Thymus (tissue), 11 donors: ENCODE results near the gene RETREG1. TPM values are rescaled to one million over a fixed set of nuclear protein-coding genes. Genes with fewer than 3 reads are reported as not detected.

ENCODE experiments used
- DNase-seq, 9 donors: peaks; one replicate each; pipeline ENCODE4 v3.0.0-alpha.2; 2013; ENCODE audit warnings: low spot score in 9 of 9, low read depth in 6 of 9, missing footprints in 1 of 9
- H3K27ac ChIP-seq, 2 donors: one replicate each; pipeline ENCODE4 v1.5.1; 2013; ENCODE audit warnings: control low read depth in 1 of 2, low read depth in 1 of 2, low read length in 1 of 2, mild to moderate bottlenecking in 1 of 2, moderate library complexity in 1 of 2
- H3K27me3 ChIP-seq, 2 donors: one replicate each; pipeline ENCODE4 v1.5.1; 2013; ENCODE audit warnings: low read length in 1 of 2; ENCODE audit not compliant: control insufficient read depth in 2 of 2, insufficient read depth in 1 of 2
- H3K36me3 ChIP-seq, 2 donors: one replicate each; pipeline ENCODE4 v1.5.1; 2013; ENCODE audit warnings: low read length in 1 of 2, mild to moderate bottlenecking in 1 of 2, moderate library complexity in 1 of 2; ENCODE audit not compliant: control insufficient read depth in 2 of 2, insufficient read depth in 2 of 2
- H3K4me1 ChIP-seq, 2 donors: one replicate each; pipeline ENCODE4 v1.5.1; 2013; ENCODE audit warnings: low read length in 2 of 2; ENCODE audit not compliant: control insufficient read depth in 2 of 2, insufficient read depth in 2 of 2
- H3K4me3 ChIP-seq, 2 donors: one replicate each; pipeline ENCODE4 v1.5.1; 2013; ENCODE audit warnings: low read length in 2 of 2, control low read depth in 1 of 2, mild to moderate bottlenecking in 1 of 2
- H3K9me3 ChIP-seq, 2 donors: one replicate each; pipeline ENCODE4 v1.5.1; 2013; ENCODE audit warnings: low read length in 1 of 2, mild to moderate bottlenecking in 1 of 2; ENCODE audit not compliant: control insufficient read depth in 2 of 2, insufficient read depth in 1 of 2
- WGBS: extraction: QIAGEN DNeasy Blood & Tissue Kit; methylation state at CpG from one replicate; pipeline ENCODE4 v1.1.7; 2013; 5-methylcytosine and 5-hydroxymethylcytosine counted together
- polyA plus RNA-seq: library from polyadenylated mRNA; stranded (reverse); fragments of 200-250 nt; gene quantifications from one replicate; pipeline ENCODE4 v1.2.3, GENCODE V29; 2013
- total RNA-seq: library from RNA; stranded (reverse); fragments of 120-200 nt; gene quantifications from one replicate; pipeline ENCODE4 v1.2.4, GENCODE V29; 2013
- donor health status: healthy.

The RETREG1 gene
- total and polyA plus RNA-seq, 2 donors: 34.1 to 37.7 TPM

DNA sequence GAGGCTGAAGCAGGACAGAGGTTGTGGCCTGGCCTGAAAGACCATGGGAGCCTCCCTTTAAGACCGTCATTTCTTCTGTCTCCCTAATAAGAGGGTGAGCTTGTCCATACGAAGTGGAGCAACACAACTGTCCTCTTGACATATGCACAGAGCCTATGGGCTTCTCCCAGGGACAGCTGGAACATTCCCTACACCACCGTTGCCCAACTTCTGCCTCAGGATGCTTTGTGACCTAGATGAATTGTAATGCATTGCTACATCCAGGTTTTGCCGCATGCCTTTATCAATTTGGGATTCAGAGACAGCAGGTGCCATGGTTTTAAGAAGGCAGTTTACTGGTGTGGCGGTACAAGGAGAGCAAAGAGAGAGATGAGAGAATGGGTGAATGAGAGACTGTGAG, 116.8 kb downstream of the RETREG1 start:
- Histone ChIP-seq H3K4me3 (no peak overlapping the region), H3K4me1 (no peaks in the 10 kb centered on the region), H3K9me3 (peaks cover 2 to 9% of the 10 kb centered on the region in 2 donors), H3K36me3 (no peaks in the 10 kb centered on the region), H3K27ac (no peak overlapping the region), H3K27me3 (no peaks in the 10 kb centered on the region)
- 99% methylated on average over 5 of the region's 5 CpGs for WGBS
- no peak for DNase-seq

DNA sequence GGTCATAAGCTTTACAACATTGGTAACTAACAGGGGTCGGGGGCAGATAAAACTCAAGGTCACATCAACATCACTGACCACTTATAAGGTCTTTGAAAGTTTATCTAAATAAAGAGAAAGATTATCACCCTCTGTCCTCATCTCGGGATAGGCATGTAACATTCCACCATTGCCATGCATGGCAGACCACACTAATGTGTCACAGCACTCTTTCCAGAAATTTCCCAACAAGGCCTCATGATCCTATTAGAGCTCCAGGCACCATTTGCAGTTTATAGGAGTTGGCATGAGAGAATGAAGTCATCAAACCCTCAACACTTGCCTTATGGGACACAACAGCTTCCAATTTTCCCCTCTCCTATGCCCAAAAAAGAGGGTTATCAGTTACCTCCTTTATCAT, 119.3 kb downstream of the RETREG1 start:
- Histone ChIP-seq H3K4me1 (no peaks in the 10 kb centered on the region), H3K4me3 (no peak overlapping the region), H3K36me3 (no peaks in the 10 kb centered on the region), H3K27ac (no peak overlapping the region), H3K9me3 (peaks cover 2 to 13% of the 10 kb centered on the region in 2 donors), H3K27me3 (no peaks in the 10 kb centered on the region)
- WGBS: over 99% methylated on average over 2 of the region's 2 CpGs
- DNase-seq: no peak

DNA sequence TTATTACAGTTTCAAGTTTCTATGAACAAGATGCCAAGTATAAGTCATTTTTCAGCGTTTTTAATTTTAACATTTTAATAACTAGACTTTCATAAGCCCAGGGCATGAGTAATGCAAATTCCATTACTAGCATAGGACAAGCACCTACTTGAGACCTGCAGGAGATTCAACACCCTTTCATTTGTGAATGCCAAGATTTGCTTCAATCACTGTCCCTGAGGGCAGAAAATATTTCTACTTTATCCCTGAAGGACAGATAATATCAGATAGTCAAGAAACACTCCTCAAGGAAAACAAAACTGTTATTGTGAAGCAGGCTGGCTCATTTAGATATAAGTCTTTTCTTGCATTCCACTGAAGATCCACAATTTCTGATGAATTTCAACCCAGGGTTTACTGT, 123.5 kb downstream of the RETREG1 start:
- Histone ChIP-seq H3K4me1 (no peaks in the 10 kb centered on the region), H3K27ac (no peak overlapping the region), H3K27me3 (no peaks in the 10 kb centered on the region), H3K9me3 (peaks cover 2 to 13% of the 10 kb centered on the region in 2 donors), H3K36me3 (no peaks in the 10 kb centered on the region), H3K4me3 (no peak overlapping the region)
- DNase-seq: no peak
- WGBS: 95% methylated on average over 1 of the region's 1 CpG

DNA sequence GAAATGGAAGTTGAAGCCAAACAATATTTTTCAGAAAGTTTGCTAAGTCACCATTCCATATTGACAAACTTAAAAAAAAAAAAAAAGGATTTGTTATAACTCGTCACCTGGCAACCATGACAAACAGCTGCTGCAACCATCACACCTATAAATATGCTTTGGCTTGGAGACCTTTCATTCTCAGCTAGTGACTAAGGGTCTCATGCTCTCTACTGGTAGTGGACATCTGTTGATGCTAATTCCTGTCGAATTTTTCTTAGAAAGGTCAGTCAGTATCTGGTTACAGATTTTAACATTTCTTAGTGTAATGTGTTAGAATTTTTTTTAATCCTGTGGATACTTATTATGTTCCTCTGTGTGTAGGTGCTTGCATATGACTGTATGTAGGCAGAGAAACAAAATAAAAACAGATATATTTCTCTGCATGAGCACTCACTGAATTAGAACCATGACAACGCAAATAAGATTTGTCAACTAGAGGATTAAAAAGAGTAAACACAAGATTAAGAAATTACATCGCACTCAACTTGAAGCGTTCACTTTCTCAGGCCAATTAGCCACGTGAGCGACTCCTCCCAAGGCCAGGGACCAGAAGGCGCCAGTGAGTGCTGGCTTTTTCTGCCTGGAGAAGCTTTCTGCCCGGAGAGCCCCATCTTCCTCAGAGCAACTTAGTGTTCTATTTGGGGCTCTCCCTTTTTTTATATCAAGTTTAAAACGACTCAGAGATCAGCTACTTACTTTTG, 124.2 kb downstream of the RETREG1 start:
- H3K9me3 ChIP-seq: peaks cover 2 to 13% of the 10 kb centered on the region in 2 donors
- no peaks in the 10 kb centered on the region for H3K36me3 ChIP-seq
- 92% methylated on average over 10 of the region's 10 CpGs for WGBS
- no peaks in the 10 kb centered on the region for H3K4me1 ChIP-seq
- peak overlapping the region in 1 of 2 donors; percentile 61 for H3K27ac ChIP-seq
- no peak for DNase-seq
- H3K27me3 ChIP-seq: no peaks in the 10 kb centered on the region
- H3K4me3 ChIP-seq: no peak overlapping the region

DNA sequence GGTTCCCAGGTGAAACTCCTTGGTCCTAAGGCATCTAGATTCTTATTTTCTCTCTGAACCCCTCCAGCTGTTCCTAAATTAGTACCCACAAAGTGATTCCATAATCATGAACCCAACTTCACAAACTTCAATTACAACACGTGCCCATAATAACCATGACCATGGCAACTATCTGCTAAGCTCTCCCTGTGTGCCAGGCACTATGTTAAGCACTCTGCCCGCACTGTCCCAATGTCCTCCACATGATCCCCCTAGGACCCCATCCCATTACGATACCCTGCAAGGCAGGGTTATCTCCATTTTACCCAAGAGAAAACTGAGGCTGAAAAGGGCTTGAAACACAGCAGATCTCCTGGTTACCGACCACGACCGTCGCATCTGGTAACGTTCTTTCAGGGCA, 125.9 kb downstream of the RETREG1 start:
- Histone ChIP-seq H3K4me3 (no peak overlapping the region), H3K4me1 (no peaks in the 10 kb centered on the region), H3K36me3 (no peaks in the 10 kb centered on the region), H3K9me3 (peaks cover 2 to 9% of the 10 kb centered on the region in 2 donors), H3K27me3 (no peaks in the 10 kb centered on the region), H3K27ac (no peak overlapping the region)
- no peak for DNase-seq
- 96% methylated on average over 8 of the region's 8 CpGs for WGBS

DNA sequence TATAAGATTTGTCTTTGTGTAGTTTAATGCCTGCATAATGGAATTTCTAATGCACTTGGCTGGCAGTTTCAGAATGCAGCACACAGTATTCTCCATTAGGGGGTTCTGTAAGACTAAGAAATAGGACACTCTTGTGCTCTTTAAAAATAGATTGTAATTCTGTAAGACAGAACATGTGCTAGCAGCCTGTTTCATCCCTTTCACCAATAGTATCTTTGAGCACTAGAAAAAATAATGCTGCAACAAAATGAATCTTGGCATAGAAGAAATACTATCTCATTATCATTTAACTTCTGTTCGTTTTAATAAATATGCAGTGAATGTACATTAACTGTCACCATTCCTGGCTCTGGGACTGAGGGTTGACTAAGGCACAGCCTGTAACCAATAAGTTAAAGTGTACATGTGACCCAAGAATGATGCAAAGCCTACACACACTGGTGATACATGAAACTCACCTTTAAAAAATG, 127.4 kb downstream of the RETREG1 start:
- Histone ChIP-seq H3K4me3 (no peak overlapping the region), H3K36me3 (no peaks in the 10 kb centered on the region), H3K27ac (no peak overlapping the region), H3K27me3 (no peaks in the 10 kb centered on the region), H3K4me1 (no peaks in the 10 kb centered on the region), H3K9me3 (peaks cover 0 to 2% of the 10 kb centered on the region in 2 donors)
- 72% methylated on average over 1 of the region's 1 CpG for WGBS
- peak in 2 of 9 donors; percentile 8 to 34 for DNase-seq

DNA sequence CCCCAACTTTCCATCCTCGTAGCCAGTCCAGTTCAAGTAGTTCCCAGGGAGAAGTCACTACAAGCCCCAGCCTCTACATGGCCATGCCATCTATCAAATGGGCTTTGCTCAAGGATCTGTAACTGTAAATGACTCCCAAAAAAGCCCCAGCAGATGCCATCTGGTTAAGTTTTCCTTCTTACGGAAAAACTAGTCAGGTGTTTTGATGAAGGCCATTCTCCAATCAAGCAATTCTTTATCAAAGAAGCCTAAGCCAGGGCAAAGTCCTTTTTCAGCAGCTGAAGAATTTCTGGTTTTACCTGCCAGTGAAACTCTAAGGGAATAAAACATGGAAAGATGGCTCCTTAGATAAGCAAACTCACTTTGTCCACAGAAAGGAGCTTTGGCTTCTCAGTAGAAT, 129.3 kb downstream of the RETREG1 start:
- 96% methylated on average over 2 of the region's 2 CpGs for whole genome bisulfite sequencing
- Histone ChIP-seq H3K9me3 (no peaks in the 10 kb centered on the region), H3K36me3 (no peaks in the 10 kb centered on the region), H3K27me3 (no peaks in the 10 kb centered on the region), H3K27ac (no peak overlapping the region), H3K4me1 (no peaks in the 10 kb centered on the region), H3K4me3 (no peak overlapping the region)
- no peak for DNase-seq

DNA sequence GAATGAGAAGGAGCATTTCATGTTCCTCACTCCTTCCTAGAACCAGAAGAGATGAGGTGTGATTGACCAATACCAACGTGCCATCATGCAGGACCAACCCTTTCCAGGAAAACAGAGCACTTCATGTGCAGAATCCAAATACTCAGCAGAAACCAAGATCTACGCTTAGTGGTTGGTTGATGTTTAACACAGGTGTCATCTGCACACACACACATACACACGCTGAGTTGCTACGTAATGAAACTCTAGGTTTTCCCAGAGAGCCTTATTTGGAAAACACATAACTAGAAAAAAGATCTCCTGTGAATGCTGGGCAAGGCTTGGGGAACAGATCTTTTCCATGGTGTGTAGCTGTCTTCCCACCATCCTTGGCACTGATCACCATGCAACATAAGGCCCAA, 130.1 kb downstream of the RETREG1 start:
- Histone ChIP-seq H3K27ac (no peak overlapping the region), H3K27me3 (no peaks in the 10 kb centered on the region), H3K9me3 (no peaks in the 10 kb centered on the region), H3K4me3 (no peak overlapping the region), H3K4me1 (no peaks in the 10 kb centered on the region), H3K36me3 (no peaks in the 10 kb centered on the region)
- WGBS: 91% methylated on average over 4 of the region's 4 CpGs
- DNase-seq: no peak

DNA sequence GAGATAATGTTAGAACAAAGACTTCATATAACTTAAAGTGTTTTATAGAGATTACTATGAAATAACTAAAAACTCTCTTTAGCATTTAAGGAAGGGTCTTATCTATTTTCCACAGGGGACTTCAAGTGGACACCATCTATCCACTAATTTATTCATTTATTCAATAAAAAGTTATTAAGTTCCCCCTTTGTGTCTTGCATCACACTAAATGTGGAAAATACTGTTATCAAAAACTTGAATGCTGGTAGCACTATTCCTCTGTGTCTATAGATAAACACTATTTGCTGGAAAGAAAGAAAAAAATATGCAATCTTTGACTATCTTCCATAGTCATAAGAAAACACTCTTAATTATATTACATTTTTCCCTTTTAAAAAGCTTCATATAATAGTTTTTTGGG, 131.1 kb downstream of the RETREG1 start:
- H3K27ac ChIP-seq: no peak overlapping the region
- no peaks in the 10 kb centered on the region for H3K4me1 ChIP-seq
- no peak overlapping the region for H3K4me3 ChIP-seq
- no peaks in the 10 kb centered on the region for H3K27me3 ChIP-seq
- H3K9me3 ChIP-seq: no peaks in the 10 kb centered on the region
- DNase-seq: no peak
- no peaks in the 10 kb centered on the region for H3K36me3 ChIP-seq
